Breast epithelium (tissue), 3 donors: ENCODE results near the gene OTOP3.

ENCODE experiments used
- POLR2A ChIP-seq: fragments of 450-650 bp; IDR thresholded peaks from one replicate; pipeline ENCODE4 v1.6.1; 2016; ENCODE audit warnings: antibody characterized with exemption, mild to moderate bottlenecking, moderate library complexity
- TF ChIP-seq, protein P1 (sequence below), 3 donors: fragments of 450-650 bp; IDR thresholded peaks; one replicate each; pipeline ENCODE4 v1.5.1; 2016 to 2017; ENCODE audit warnings: antibody characterized with exemption in 3 of 3, mild to moderate bottlenecking in 3 of 3, moderate library complexity in 3 of 3

GRCh38 chr17:74981979-74982662, 46.4 kb downstream of the OTOP3 start:
- TF ChIP-seq, protein P1, sequence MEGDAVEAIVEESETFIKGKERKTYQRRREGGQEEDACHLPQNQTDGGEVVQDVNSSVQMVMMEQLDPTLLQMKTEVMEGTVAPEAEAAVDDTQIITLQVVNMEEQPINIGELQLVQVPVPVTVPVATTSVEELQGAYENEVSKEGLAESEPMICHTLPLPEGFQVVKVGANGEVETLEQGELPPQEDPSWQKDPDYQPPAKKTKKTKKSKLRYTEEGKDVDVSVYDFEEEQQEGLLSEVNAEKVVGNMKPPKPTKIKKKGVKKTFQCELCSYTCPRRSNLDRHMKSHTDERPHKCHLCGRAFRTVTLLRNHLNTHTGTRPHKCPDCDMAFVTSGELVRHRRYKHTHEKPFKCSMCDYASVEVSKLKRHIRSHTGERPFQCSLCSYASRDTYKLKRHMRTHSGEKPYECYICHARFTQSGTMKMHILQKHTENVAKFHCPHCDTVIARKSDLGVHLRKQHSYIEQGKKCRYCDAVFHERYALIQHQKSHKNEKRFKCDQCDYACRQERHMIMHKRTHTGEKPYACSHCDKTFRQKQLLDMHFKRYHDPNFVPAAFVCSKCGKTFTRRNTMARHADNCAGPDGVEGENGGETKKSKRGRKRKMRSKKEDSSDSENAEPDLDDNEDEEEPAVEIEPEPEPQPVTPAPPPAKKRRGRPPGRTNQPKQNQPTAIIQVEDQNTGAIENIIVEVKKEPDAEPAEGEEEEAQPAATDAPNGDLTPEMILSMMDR (IDR thresholded peaks at IDR 0.05): peak in 2 of 3 donors; percentile 15 to 28
- TF ChIP-seq POLR2A: peak; percentile 61
